Naive thymus-derived CD8-positive, alpha-beta T cell (primary cell): Measurements from ENCODE around the gene SLC9A9. TPM values are rescaled to one million over a fixed set of nuclear protein-coding genes. Genes with fewer than 3 reads are reported as not detected.

Experiments
- ATAC-seq, 2 donors: fragments of 150-1000 bp; cut with Tn5 transposase in 1 of 2; sonication (Bioruptor Pico), chemical (Tn5 transposase) in 1 of 2; 1 replicate in 1 of 2; 2 replicates in 1 of 2; pipeline ENCODE4 v1.10.0; 2021; ENCODE audit warnings: mild to moderate bottlenecking in 2 of 2, moderate library complexity in 2 of 2
- POLR2A ChIA-PET: fragments of 350-600 bp; sonication (Branson Sonifier 250); formaldehyde crosslinking; loops from one replicate; lab custom pipeline; 2021; ENCODE audit warnings: antibody characterized with exemption; lab: Charles Lee
- DNase-seq, 10 donors: peaks; one replicate each; pipeline versions ENCODE4 v3.0.0 to v3.0.0-alpha.2; 2020 to 2022
- H3K27ac Mint-ChIP-seq, 10 donors: one replicate each; pipeline ENCODE4 v1.8.0; 2020 to 2022; ENCODE audit warnings: mild to moderate bottlenecking in 10 of 10, mixed read lengths in 10 of 10, moderate library complexity in 4 of 10, inconsistent platforms in 1 of 10
- H3K27me3 Mint-ChIP-seq, 5 donors: one replicate each; pipeline ENCODE4 v1.8.0; 2021 to 2022; ENCODE audit warnings: mixed read lengths in 5 of 5
- H3K36me3 Mint-ChIP-seq, 3 donors: one replicate each; pipeline ENCODE4 v1.8.0; 2020 to 2022; ENCODE audit warnings: mixed read lengths in 3 of 3, mild to moderate bottlenecking in 2 of 3, inconsistent platforms in 1 of 3
- H3K4me1 Mint-ChIP-seq, 4 donors: one replicate each; pipeline ENCODE4 v1.8.0; 2021 to 2022; ENCODE audit warnings: mixed read lengths in 4 of 4
- H3K4me3 Mint-ChIP-seq, 10 donors: one replicate each; pipeline ENCODE4 v1.8.0; 2020 to 2022; ENCODE audit warnings: mild to moderate bottlenecking in 10 of 10, mixed read lengths in 10 of 10, moderate library complexity in 6 of 10, inconsistent platforms in 1 of 10
- H3K9me3 Mint-ChIP-seq, 9 donors: one replicate each; pipeline ENCODE4 v1.8.0; 2020 to 2022; ENCODE audit warnings: mixed read lengths in 9 of 9, mild to moderate bottlenecking in 3 of 9, inconsistent platforms in 1 of 9, moderate library complexity in 1 of 9
- polyA plus RNA-seq, 3 donors: library from polyadenylated mRNA; unstranded; fragments of 300-500 nt; fragmentation: Illumina TruSeq; gene quantifications; one replicate each; pipeline ENCODE4 v1.2.3, GENCODE V29; 2021
- total RNA-seq, 8 experiments: library from RNA in 2 of 8; stranded (reverse) in 2 of 8; gene quantifications; one replicate each; pipeline ENCODE4 v1.2.3 and lab custom pipeline; 2021 to 2026

Gene SLC9A9
- total and polyA plus RNA-seq, 5 experiments from 2014 or later: 9.6 to 19.4 (median 14.2) TPM

GRCh38 chr3:143402602-143403001 is 445.7 kb downstream of the SLC9A9 start:
- no peaks in the 10 kb centered on the region for H3K4me1 Mint-ChIP-seq
- DNase-seq: no peak
- peaks cover 0 to 4% (median 0%) of the 10 kb centered on the region in 9 donors for H3K9me3 Mint-ChIP-seq
- no peak overlapping the region for H3K27ac Mint-ChIP-seq
- H3K4me3 Mint-ChIP-seq: no peak overlapping the region
- ATAC-seq: no peak
- peaks cover 0 to 2% (median 0%) of the 10 kb centered on the region in 3 donors for H3K36me3 Mint-ChIP-seq
- POLR2A ChIA-PET: no interaction called here
- H3K27me3 Mint-ChIP-seq: no peaks in the 10 kb centered on the region

GRCh38 chr3:143396790-143397189 is 451.5 kb downstream of the SLC9A9 start:
- ATAC-seq: no peak
- POLR2A ChIA-PET: no interaction called here
- H3K4me3 Mint-ChIP-seq: no peak overlapping the region
- peaks cover 0 to 29% (median 8%) of the 10 kb centered on the region in 9 donors for H3K9me3 Mint-ChIP-seq
- H3K27ac Mint-ChIP-seq: peak overlapping the region in 1 of 10 donors; percentile 17
- H3K4me1 Mint-ChIP-seq: no peaks in the 10 kb centered on the region
- H3K27me3 Mint-ChIP-seq: no peaks in the 10 kb centered on the region
- peaks cover 3 to 25% (median 10%) of the 10 kb centered on the region in 3 donors for H3K36me3 Mint-ChIP-seq
- DNase-seq: no peak

DNA sequence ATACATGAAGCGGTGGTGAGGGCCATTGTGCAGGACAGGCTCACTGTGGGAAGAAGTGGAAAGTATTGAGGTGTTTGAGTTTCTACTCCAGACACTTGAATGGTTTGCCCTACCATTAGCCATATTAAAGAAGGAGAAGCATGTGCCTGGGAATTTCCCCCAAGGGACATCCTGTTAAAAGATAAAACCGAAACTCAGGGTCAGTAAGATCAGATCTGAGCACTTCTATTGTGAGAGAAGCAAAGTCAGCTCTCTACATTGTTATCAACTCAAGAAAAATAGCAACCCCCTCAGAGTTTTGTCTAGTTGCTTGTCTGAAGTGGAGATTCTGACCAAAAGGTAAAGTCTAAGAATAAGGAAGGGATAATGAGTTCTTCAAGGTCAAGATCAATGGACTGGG is 458.9 kb downstream of the SLC9A9 start:
- POLR2A ChIA-PET: no interaction called here
- Mint-ChIP-seq H3K27me3 (no peaks in the 10 kb centered on the region), H3K36me3 (peaks cover 3 to 16% (median 8%) of the 10 kb centered on the region in 3 donors), H3K4me1 (no peaks in the 10 kb centered on the region), H3K27ac (no peak overlapping the region), H3K4me3 (no peak overlapping the region), H3K9me3 (peaks cover 0 to 22% (median 8%) of the 10 kb centered on the region in 9 donors)
- no peak for DNase-seq
- ATAC-seq: no peak

DNA sequence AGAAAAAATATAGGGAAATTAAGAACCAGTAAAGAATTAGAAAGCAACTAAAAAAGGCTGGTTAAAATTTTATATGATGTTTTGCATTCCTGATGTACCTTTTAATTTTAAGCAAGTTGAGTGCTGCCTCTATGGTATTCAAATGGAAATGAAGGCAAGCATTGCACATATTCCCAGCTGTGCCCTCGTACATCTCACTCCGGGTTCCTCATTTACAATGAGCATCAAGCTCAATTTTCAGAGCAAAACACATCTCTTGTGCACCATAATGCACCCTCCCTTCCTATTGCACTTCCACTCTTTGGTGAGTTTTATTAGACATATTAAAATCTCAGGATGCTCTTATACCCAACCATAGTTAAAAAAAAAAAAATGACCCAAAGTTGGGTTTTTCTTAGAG is 460.8 kb downstream of the SLC9A9 start:
- Mint-ChIP-seq H3K27ac (peak overlapping the region in 1 of 10 donors; percentile 23), H3K4me1 (peaks cover 0 to 3% (median 0%) of the 10 kb centered on the region in 4 donors), H3K27me3 (no peaks in the 10 kb centered on the region), H3K9me3 (peaks cover 0 to 8% (median 3%) of the 10 kb centered on the region in 9 donors), H3K36me3 (peaks cover 0 to 6% (median 0%) of the 10 kb centered on the region in 3 donors), H3K4me3 (no peak overlapping the region)
- POLR2A ChIA-PET: no interaction called here
- ATAC-seq: no peak
- no peak for DNase-seq

DNA sequence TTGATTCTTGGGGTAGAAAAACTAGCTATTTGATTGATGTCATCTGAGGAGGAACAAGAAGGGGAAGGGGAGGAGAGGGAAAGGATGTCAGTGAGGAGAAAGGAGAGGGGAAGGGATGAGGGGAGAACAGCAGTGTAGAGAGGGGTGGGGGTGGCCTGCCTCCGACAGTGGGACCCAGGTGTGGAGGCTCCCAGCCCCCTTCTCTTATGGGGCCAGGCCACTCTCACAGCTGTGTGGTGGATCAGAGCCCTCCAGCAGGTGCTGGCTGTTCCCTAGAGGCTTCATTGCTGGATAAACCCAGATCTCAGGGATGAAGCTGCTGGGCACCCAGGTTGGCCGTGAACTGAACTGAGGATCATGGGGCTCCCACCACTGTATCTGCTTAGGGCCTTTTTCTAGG is 464.2 kb downstream of the SLC9A9 start:
- ATAC-seq: no peak
- H3K27ac Mint-ChIP-seq: peak overlapping the region in 1 of 10 donors; percentile 20
- H3K27me3 Mint-ChIP-seq: no peaks in the 10 kb centered on the region
- H3K36me3 Mint-ChIP-seq: peaks cover 5 to 13% (median 8%) of the 10 kb centered on the region in 3 donors
- peaks cover 0 to 9% (median 2%) of the 10 kb centered on the region in 9 donors for H3K9me3 Mint-ChIP-seq
- no peak overlapping the region for H3K4me3 Mint-ChIP-seq
- POLR2A ChIA-PET: interaction anchor here (1.6 kb wide), 1 partner anchor 263 kb away, joined by 3 read pairs; no protein-coding TSS in a partner anchor
- H3K4me1 Mint-ChIP-seq: peaks cover 0 to 3% (median 2%) of the 10 kb centered on the region in 4 donors
- no peak for DNase-seq

- POLR2A ChIA-PET: interaction anchor here (1.6 kb wide), 1 partner anchor 262 kb away, joined by 3 read pairs; no protein-coding TSS in a partner anchor
- Mint-ChIP-seq H3K36me3 (peaks cover 5 to 13% (median 8%) of the 10 kb centered on the region in 3 donors), H3K27ac (peak overlapping the region in 2 of 10 donors; percentile 43 to 53)
These were observed 464.8 kb downstream of the SLC9A9 start for GRCh38 chr3:143383421-143383820.

GRCh38 chr3:143382816-143383215 is 465.5 kb downstream of the SLC9A9 start:
- Mint-ChIP-seq H3K27me3 (no peaks in the 10 kb centered on the region), H3K27ac (peak overlapping the region in 1 of 10 donors; percentile 53), H3K9me3 (peaks cover 0 to 9% (median 2%) of the 10 kb centered on the region in 9 donors), H3K4me3 (no peak overlapping the region), H3K4me1 (peaks cover 5 to 13% (median 13%) of the 10 kb centered on the region in 4 donors), H3K36me3 (peaks cover 5 to 13% (median 8%) of the 10 kb centered on the region in 3 donors)
- ATAC-seq (no peak), DNase-seq (no peak)
- POLR2A ChIA-PET: interaction anchor here (1.6 kb wide), 1 partner anchor 262 kb away, joined by 3 read pairs; no protein-coding TSS in a partner anchor

More at GRCh38 chr3:143383421-143383820, 464.8 kb downstream of the SLC9A9 start:
- no peak for ATAC-seq
- no peaks in the 10 kb centered on the region for H3K27me3 Mint-ChIP-seq
- DNase-seq: no peak
- H3K9me3 Mint-ChIP-seq: peaks cover 0 to 9% (median 2%) of the 10 kb centered on the region in 9 donors
- peaks cover under 1 to 9% (median 7%) of the 10 kb centered on the region in 4 donors for H3K4me1 Mint-ChIP-seq
- H3K4me3 Mint-ChIP-seq: no peak overlapping the region

DNA sequence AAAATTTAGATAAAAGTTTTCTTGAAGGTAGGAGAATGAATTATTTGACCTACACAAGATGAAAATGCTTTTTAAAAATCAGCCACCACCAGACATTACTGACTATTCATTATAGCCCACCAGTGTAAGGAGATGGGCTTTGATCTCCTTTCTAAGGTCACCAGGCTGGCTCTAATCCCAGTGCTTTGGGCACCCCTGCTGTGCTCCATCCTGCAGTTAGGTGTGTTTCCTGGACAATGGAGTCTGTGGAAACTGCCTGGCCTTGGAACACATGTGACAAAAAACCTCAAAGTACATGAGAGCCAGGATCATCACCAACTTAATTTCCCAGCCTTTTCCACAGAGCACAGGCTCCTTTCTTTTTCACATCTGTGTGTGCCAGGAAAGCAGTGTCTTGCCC is 467.8 kb downstream of the SLC9A9 start:
- Mint-ChIP-seq H3K4me3 (no peak overlapping the region), H3K27ac (no peak overlapping the region), H3K27me3 (no peaks in the 10 kb centered on the region), H3K36me3 (peaks cover 5 to 13% (median 8%) of the 10 kb centered on the region in 3 donors), H3K4me1 (peaks cover 6 to 13% (median 13%) of the 10 kb centered on the region in 4 donors), H3K9me3 (peaks cover 0 to 9% (median 2%) of the 10 kb centered on the region in 9 donors)
- POLR2A ChIA-PET: no interaction called here
- DNase-seq (no peak), ATAC-seq (no peak)

- H3K27ac Mint-ChIP-seq: no peak overlapping the region
- ATAC-seq (no peak), DNase-seq (no peak)
- H3K4me1 Mint-ChIP-seq: peaks cover 6 to 13% (median 12%) of the 10 kb centered on the region in 4 donors
- peaks cover 0 to 3% (median 0%) of the 10 kb centered on the region in 3 donors for H3K36me3 Mint-ChIP-seq
- POLR2A ChIA-PET: no interaction called here
- no peaks in the 10 kb centered on the region for H3K27me3 Mint-ChIP-seq
- no peak overlapping the region for H3K4me3 Mint-ChIP-seq
- peaks cover 0 to 5% (median 0%) of the 10 kb centered on the region in 9 donors for H3K9me3 Mint-ChIP-seq
These were observed 472.6 kb downstream of the SLC9A9 start for GRCh38 chr3:143375698-143376097.

- H3K27ac Mint-ChIP-seq: no peak overlapping the region
These were observed 481.1 kb downstream of the SLC9A9 start for GRCh38 chr3:143367171-143367570.

GRCh38 chr3:143366672-143367071 is 481.6 kb downstream of the SLC9A9 start:
- Mint-ChIP-seq H3K4me1 (peaks cover 13 to 32% (median 22%) of the 10 kb centered on the region in 4 donors), H3K4me3 (no peak overlapping the region), H3K9me3 (no peaks in the 10 kb centered on the region), H3K27me3 (no peaks in the 10 kb centered on the region), H3K27ac (no peak overlapping the region), H3K36me3 (peaks cover 0 to 6% (median 0%) of the 10 kb centered on the region in 3 donors)
- POLR2A ChIA-PET: no interaction called here
- DNase-seq (no peak), ATAC-seq (no peak)

More at GRCh38 chr3:143367171-143367570, 481.1 kb downstream of the SLC9A9 start:
- POLR2A ChIA-PET: no interaction called here
- Mint-ChIP-seq H3K27me3 (no peaks in the 10 kb centered on the region), H3K9me3 (peaks cover 0 to under 1% (median 0%) of the 10 kb centered on the region in 9 donors), H3K4me1 (peaks cover 11 to 27% (median 17%) of the 10 kb centered on the region in 4 donors), H3K4me3 (no peak overlapping the region), H3K36me3 (peaks cover 0 to 6% (median 0%) of the 10 kb centered on the region in 3 donors)
- no peak for ATAC-seq
- DNase-seq: no peak

DNA sequence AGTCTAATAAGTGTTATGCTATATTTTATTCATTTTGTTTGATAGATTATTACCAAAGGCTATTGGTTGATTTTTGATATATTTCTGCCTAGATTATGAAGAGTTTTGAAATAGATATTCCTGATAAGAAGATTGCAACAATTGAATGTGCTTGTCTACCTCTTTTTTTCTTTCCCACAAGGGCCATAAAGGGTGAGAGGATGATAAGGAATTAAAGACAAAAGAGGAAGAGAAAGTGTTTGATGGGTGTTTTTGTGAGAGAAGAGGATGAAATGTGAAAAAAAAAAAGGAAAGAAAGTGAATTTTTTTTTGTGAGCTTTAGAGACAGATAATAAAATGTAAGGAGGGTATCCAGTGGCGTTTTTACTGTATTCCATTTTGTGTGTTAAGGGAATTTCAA is 484.3 kb downstream of the SLC9A9 start:
- Mint-ChIP-seq H3K27ac (peak overlapping the region in 5 of 10 donors; percentile 12 to 87 (median 73)), H3K4me3 (no peak overlapping the region), H3K27me3 (no peaks in the 10 kb centered on the region), H3K36me3 (peaks cover 0 to 4% (median 0%) of the 10 kb centered on the region in 3 donors), H3K4me1 (peaks cover 13 to 35% (median 25%) of the 10 kb centered on the region in 4 donors), H3K9me3 (no peaks in the 10 kb centered on the region)
- no peak for ATAC-seq
- POLR2A ChIA-PET: no interaction called here
- DNase-seq: no peak

- no peaks in the 10 kb centered on the region for H3K27me3 Mint-ChIP-seq
- H3K36me3 Mint-ChIP-seq: peaks cover 0 to 4% (median 0%) of the 10 kb centered on the region in 3 donors
- no peaks in the 10 kb centered on the region for H3K9me3 Mint-ChIP-seq
- peak overlapping the region in 9 of 10 donors; percentile 1 to 88 (median 65) for H3K27ac Mint-ChIP-seq
- ATAC-seq (peak; percentile 86 to 88), DNase-seq (peak in 3 of 10 donors; percentile 13 to 51 (median 47))
- peaks cover 13 to 35% (median 25%) of the 10 kb centered on the region in 4 donors for H3K4me1 Mint-ChIP-seq
- peak overlapping the region in 8 of 10 donors; percentile 14 to 69 (median 64) for H3K4me3 Mint-ChIP-seq
- POLR2A ChIA-PET: interaction anchor here (0.8 kb wide), 2 partner anchors 14 to 242 kb away, joined by 3 read pairs; no protein-coding TSS in a partner anchor
These were observed 485.0 kb downstream of the SLC9A9 start for GRCh38 chr3:143363276-143363675.
